DMS 273 treated with DMSO at 0.1 percent for 48 hours (cell line): ENCODE results near the gene KDM3B.
"Not testable (repeated sequence)": the region's sequence is repeated elsewhere in the genome, so short reads cannot be mapped to it uniquely, and the experiment has no call there.

Experiments
- DNase-seq: peaks from one replicate; lab custom pipeline; 2025; lab: John Stamatoyannopoulos, UW

KDM3B gene

DNA sequence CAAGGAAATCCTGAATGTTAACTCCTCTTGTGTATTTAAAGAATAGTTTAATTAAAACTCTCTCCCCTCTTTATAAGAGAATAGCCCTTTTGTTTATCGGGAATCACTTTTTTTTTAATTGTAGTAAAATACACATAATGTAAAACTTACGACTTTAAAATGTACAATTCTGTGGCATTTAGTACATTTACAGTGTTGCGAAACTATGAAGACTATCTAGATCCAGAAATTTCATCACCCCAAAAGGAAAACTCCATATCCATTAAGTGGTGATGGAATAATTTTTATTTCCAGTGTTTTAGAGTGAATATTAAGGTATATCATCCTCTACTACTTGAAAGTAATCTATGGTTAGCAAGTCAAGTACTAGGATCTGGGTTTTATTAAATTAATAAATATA, 36.8 kb downstream of the KDM3B start:
- no peak for DNase-seq

DNA sequence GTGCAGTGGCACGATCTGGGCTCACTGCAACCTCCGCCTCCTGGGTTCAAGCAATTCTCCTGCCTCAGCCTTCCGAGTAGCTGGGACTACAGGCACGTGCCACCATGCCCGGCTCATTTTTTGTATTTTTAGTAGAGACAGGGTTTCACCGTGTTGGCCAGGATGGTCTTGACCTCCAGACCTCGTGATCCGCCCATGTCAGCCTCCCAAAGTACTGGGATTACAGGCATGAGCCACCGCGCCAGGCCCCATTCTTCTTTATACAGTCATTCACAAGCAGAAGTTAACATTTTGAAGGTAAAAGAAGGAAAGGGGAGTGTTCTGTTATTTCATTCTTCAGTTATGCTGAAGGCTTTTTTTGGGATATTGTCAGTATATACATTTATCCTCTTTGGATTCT, 37.4 kb downstream of the KDM3B start:
- DNase-seq, result not testable (repeated sequence)

DNA sequence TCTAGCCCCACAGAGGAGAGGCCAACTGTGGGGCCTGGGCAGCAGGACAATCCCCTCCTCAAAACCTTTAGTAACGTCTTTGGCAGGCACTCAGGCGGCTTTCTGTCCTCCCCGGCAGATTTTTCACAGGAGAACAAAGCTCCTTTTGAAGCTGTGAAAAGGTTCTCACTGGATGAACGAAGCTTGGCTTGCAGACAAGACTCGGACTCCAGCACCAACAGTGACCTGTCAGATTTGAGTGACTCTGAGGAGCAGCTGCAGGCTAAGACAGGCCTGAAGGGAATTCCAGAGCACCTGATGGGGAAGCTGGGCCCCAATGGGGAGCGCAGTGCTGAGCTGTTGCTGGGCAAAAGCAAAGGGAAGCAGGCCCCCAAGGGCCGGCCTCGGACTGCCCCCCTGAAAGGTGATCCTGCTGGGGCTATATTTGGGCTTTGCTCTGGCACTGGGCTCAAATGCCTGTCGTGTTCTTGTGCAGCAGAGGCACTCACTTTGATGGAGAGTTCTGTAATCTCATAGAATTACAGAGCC, 39.4 kb downstream of the KDM3B start:
- DNase-seq, result no peak

DNA sequence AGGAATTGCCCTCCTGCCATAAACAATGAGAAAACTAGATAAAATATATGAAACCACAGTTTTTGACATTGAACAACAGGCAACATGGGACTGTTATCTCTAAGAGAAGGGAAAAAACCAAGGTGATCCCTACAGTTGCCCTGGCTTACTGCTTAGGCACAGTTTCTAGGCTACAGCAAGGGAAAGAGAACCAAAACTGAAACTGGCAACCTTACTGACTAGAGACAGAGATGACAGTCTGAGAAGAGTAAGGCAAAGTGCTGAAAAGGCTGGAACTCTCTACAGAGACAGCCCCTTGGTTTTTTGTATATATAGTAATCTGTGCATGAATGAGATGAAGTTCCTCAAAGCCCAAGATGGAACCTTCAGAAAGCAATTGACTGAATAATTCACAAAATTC, 50.2 kb downstream of the KDM3B start:
- DNase-seq, result no peak

DNA sequence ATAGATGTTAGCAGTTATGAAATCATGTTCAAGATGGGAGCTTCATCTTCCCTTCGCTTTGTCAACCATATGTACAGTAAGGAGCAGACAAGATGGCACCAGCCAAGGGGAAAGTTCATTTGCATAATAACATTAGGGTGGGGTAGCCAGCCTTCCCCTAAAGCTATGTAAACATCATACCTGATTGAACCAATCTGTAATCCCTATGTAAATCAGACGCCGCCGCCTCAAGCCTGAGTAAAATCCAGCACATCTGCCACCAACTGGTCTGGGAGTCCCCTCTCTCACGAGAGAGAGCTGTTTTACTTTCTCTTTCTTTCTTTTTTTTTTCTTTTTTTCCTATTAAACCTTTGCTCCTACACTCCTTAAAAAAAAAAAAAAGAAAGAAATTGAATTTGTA, 55.5 kb downstream of the KDM3B start:
- peak; percentile 88 for DNase-seq

DNA sequence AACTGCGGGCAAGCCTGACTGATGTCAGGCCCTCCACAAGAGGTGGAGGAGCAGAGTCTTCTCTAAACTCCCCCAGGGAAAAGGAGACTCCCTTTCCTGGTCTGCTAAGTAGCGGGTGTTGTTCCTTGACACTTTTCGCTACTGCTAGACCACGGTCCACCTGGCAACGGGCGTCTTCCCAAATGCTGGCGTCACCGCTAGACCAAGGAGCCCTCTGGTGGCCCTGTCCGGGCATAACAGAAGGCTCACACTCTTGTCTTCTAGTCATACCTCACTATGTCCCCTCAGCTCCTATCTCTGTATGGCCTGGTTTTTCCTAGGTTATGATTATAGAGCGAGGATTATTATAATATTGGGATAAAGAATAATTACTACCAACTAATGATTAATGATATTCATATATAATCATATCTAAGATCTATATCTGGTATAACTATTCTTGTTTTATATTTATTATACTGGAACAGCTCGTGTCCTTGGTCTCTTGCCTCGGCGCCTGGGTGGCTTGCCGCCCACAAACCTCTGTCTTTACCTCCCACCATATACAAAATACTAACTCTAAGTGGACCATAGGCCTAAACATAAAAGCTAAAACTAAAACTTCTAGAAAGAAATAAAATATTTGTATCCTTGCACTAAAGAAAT, 58.6 kb downstream of the KDM3B start:
- DNase-seq, result not testable (repeated sequence)

DNA sequence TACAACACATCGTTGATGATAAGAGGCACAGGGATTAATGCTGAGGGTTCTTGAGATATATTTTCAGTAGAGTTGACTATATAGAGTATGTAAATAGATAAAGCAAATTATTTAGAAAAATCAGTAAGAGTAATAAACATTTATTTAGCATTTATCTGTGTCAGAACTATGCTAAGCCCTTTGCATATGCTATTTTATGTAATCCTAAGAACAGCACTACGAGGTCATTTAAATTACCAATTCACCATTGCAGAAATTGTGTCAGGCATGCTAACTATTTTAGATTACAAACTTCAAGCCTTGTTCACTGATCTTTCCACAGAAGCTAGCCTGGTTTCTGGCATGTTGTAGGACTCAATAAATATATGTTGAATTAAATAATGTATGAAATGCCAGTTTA, 66.0 kb downstream of the KDM3B start:
- DNase-seq, result no peak

DNA sequence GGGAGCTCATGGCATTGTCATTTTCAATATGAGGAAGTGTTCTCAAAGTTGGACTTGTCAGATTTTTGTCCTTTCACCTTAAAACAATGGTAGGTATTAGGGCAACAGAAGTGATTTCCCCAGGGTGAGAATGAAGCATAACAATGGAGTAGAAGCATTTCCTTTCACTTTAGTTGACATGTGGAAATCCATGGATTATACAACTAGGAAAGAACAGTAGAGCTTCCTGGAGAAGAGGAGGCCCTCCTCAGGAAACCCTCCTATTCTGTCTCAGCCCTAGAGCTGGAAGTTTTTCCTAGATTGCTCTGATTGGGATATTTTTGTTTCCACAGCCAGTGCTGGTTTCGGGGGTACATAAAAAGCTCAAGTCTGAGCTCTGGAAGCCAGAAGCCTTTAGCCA, 72.6 kb downstream of the KDM3B start:
- no peak for DNase-seq

DNA sequence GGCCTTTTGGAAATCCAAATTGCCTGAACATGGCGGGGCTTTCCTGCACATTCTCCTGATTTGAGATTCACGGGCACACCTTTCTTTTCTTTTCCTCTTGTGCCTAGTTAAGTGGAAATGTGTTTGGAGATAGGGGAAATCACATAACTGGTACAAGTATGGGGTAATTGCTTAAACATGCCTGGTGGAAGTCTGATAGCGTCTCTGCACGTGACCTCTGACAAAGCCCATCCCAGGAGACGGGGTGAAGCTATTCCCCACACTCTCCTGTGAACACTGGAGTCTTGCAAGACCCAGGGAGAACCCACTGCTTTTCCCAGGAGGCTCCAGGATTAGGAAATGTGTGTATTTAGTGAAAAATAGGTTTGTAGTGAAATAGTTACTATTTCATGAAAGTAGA, 83.5 kb downstream of the KDM3B start:
- DNase-seq, result no peak

DNA sequence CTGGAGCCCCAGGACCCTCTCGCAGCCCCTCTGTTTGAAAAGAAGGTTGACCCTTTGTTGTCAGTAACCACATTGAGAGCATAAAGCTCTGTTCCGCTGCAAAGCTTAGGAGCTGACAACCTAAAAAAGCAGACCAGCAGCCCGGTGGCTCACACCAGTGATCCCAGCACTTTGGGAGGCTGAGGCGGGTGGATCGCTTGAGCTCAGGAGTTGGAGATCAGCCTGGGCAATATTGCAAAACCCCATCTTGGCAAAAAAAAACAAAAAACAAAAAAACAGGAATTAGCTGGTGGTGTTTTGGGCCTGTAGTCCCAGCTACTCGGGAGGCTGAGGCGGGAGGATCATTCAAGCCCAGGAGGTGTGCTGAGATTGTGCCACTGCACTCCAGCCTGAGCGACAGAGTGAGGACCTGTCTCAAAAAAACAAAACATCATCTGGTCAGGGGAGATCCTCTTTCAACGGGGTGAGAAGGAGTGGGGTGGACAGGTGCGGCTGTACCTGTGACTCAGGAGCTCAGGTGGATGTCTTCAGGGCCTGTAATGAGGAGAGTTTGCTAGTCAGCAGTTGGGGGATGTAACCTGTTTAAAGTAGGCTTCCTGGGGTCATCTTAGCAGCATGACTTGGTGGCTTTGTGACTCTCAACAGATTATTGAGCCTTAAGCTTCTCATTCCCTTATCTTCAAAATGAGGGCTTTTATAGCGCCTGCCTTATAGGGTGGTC, 85.7 kb downstream of the KDM3B start:
- no peak for DNase-seq

DNA sequence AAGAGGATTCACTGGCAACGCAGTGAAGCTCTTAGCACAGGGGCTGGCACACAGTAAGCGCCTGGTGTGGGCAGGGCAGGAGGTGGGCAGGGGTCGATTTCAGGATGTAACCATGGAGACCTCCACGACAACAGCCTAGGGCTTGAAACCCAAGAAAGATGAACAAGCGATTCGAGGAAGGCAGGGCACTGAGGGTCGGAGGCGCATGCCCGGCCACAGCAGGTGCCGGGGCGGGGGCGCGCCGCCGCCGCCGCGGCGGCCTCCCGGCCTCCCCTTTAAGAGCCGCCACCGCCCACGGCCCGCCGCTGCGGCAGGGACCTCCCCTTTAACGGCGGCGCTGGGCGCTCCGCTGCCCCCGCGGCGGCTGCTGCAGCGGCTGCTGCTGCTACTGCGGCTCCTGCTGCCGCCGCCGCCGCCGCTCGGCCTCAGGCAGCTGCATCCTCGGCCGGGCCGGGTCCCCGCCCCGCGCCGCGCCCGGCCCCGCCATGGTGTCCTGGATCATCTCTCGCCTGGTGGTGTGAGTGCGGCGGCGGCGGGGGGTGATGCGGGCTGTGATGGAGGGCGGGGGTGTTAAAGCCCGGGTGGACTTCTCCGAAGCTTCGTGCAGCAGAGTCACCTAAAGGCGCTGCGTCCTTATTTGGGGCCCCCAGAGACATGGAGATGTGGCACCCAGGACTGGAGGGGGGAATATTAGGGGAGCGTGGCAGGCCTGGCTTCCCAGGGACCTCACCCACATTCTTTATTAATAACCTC, 86.4 kb downstream of the KDM3B start, which contains the start of gene REEP2:
TSS of gene REEP2 (plus strand) at position 334 of the 753 bp plus-strand sequence. CDS start at position 486, 152 bp downstream.
- DNase-seq, result peak; percentile 4

DNA sequence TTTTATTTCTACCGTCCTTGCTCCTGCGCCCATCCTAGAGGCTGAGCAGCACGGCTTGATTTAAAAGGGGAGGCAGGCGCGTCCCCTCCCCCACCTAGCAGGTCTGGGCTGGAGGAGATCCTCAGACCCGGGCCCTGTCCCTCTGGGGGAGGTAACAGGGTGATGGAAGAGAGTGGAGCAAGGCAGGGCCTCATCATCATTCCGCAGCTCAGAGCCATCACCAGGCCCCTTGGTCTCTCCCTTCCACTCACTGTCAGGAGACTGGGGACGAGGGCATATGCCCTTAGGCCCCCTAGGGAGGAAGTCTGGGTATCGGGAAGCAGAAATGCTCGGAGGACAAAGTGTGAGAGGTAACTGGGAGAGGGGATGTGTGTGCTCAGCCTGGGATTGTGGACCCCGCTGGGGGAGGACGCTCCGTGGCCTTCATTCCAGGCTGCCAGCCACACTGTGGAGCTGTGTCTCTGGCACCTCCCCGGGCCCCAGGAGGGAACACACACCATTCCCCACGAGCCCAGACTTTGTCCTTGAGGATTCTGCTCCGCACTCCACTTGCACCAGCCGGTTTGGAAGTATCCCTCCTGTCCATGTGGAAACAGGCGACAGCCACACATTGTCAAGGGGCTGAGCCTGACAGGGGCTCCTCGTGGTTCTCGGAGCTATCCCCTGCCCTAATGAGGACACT, 87.1 kb downstream of the KDM3B start:
- DNase-seq, result no peak

DNA sequence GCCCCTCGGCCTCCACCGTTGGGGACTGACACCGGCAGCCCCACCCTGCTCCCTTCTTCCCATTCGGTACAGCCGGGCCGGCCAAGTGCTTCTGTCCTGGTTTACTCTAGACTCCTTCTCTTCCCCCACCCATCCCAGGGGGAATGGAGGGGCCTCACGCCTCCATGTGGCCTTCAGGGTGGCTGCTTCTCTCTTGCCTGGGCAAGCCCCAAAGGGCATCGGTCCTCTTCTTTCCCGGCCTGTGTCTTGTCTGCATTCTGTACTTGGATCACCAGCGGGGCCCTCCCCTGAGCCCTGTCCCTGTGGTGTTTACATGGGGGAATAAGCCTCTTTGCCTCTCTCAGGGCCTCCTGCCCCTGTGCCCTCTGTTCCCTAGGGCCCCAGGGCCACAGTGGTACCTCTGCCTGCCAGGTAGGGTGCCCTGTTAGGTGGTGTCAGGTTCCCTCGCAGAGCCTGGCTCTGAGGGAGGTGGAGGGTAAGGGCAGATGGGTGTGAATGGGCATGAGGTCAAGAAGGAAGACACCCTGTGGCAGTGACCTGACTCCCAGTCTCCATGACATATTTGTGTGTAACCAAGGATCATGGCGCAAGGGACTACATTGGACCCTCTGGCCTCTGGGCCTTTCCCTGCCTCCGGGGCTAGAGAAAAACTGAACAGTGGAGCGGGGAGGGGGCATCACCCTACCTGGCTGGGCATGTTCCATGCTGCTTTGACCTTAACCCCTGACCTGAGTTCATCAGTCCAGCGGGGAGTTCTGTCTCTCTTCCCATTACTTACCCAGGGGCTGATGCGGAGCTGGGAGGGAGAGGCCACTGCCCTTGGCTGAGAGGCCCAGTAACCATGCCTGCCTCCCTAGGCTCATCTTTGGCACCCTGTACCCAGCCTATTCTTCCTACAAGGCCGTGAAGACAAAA, 87.9 kb downstream of the KDM3B start:
- no peak for DNase-seq

DNA sequence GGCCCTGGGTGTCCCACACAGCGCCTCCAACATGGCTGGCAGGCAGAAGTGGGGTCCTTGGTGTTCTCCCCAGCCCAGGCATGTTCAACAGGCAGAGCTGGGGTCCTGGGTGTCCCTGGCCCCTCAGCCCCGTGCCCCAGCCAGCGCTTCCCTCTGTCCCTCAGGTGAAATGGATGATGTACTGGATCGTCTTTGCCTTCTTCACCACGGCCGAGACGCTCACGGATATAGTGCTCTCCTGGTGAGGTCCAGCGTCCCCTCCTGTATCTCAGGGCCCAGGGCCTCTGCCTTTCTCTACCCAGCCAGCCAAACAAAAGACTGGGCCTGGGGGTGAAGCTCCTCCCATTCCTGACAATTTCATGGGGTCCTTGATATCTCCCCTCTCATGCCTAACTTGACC, 88.7 kb downstream of the KDM3B start:
- no peak for DNase-seq

DNA sequence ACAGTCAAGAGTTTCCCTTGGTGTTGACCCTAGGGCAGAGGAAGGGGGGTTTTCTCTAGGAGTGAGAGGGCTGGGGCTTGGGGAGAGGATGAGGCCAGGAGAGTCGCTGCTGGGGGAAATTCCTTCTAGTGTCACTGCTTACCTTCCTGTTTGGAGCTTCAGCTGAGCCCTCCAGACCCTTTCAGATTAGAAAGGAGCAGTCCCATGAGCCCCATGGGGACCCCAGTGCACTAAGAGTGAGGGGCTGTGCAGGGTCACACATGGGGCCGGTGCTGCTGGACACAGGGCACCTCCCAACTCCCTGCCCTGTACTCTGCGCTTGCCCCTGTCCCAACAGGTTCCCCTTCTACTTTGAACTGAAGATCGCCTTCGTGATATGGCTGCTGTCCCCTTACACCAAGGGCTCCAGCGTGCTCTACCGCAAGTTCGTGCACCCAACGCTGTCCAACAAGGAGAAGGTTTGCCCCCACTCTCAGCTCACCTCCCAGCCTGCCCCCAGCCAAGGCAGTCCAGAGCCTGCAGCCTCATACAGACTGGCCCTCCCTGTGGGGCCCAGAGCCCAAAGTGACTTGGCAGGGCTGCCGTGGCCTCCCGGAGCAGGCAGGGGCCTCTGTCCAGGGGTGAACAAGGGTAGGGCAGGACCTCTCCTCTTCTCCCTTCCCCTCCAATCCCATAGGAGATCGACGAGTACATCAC, 91.7 kb downstream of the KDM3B start:
- no peak for DNase-seq

DNA sequence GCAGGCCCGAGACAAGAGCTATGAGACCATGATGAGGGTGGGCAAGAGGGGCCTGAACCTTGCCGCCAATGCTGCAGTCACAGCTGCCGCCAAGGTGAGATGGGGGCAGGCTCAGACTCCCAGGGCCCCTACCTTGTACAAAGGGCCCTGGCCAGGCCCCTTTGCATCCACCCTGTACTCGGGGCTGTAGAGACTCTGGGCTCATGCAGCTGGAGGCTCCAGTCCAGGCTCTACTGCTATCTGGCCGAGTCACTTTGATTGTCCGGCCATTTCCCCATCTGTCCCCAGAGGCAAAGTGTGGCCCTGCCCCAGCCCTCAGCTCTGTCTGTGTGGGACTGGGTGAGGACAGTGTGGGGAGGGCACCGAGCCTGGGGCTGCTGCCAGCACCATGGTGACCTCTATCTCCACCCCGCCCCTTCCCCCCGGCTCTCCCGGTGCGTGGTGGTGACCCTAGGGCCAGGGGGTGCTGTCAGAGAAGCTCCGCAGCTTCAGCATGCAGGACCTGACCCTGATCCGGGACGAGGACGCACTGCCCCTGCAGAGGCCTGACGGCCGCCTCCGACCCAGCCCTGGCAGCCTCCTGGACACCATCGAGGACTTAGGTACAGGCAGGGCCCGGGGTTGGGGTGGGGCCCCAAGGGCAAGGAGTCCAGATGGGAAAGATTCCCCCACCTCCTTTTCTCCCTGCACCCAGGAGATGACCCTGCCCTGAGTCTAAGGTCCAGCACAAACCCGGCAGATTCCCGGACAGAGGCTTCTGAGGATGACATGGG, 92.5 kb downstream of the KDM3B start:
- no peak for DNase-seq

DNA sequence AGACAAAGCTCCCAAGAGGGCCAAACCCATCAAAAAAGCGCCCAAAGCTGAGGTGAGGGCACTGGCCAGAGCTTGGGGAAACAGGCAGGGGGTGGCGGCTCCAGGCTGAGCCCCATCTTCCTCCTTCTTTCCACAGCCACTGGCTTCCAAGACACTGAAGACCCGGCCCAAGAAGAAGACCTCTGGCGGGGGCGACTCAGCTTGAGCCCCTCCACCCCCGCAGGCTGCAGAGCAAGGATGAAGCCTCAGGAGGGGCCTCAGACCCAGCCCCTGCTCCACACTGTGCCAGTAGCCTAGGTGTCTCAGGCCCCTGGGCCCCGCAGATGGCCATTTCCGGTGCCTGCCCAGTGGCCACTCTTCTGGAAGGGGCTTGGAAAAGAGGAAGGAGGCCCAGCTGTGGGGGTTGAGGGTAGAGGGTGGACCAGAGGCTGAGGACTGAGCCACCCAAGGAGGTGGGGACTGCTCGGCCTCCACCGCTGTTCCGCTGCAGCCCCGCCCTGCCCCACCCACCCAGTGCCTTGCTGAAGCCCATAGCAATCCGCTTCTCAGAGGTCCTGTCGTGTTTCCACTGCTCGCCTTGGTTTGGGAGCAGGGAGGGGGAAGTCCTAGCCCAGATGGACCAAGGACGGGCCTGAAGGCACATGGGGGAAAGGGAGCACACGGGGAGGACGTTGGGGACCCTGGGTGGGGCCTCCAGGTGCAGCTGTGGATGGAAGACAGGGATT, 93.2 kb downstream of the KDM3B start:
- DNase-seq, result no peak

DNA sequence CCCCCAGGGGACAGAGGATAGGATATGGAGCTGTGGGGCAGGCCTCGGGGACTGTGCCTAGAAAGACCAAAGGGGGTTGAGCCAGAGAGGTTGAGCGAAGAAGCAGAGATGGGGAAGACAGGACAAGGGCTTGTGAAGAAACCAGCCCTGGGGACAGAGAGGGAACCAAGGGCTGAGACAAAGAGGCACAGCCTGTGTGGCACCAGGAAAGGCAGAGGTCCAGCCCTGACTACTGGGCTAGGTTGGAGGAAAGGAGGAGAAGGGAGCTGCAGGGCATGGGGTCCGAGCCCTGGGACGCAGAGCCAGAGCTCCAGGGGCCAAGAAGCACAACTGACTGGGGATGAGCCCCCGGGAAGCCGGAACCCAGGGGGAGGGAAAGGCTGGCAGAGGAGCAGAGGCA, 95.6 kb downstream of the KDM3B start:
- DNase-seq, result no peak
